T-helper 1 cell treated with Interleukin-12 subunit alpha and Interleukin-12 subunit beta and Interleukin-4 antibody, amounts not matched to agents 30 ng/mL and 1 ng/mL, for 36 hours (primary cell): ENCODE results near the gene CD44. TPM values are rescaled to one million over a fixed set of nuclear protein-coding genes. Genes with fewer than 3 reads are reported as not detected.
"Not testable (repeated sequence)": the region's sequence is repeated elsewhere in the genome, so short reads cannot be mapped to it uniquely, and the experiment has no call there.

ENCODE experiments used
- intact Hi-C: fragments of 100-400 bp; cut with micrococcal nuclease; formaldehyde crosslinking; loops from one replicate; pipeline ENCODE4 v1.15.1; 2024
- total RNA-seq: library from RNA; stranded (reverse); gene quantifications from 2 replicates; pipeline ENCODE4 v1.2.3, GENCODE V29; 2022

CD44 gene
- total RNA-seq, 1 donor from 2014 or later = 356 TPM

- intact Hi-C loops = loop anchor here (10.0 kb wide), 1 partner anchor 284 kb away; no protein-coding TSS in a partner anchor
Observed at GRCh38 chr11:35200811-35201341, 61.9 kb downstream of the CD44 start.

GRCh38 chr11:35204614-35205013 lies 65.6 kb downstream of the CD44 start:
- intact Hi-C loops = loop anchor here (10.0 kb wide), 1 partner anchor 280 kb away; no protein-coding TSS in a partner anchor

GRCh38 chr11:35206616-35207015 lies 67.6 kb downstream of the CD44 start:
- intact Hi-C loops = loop anchor here (10.0 kb wide), 1 partner anchor 278 kb away; no protein-coding TSS in a partner anchor

GRCh38 chr11:35207471-35208403 lies 68.8 kb downstream of the CD44 start:
- intact Hi-C loops = loop anchor here (10.0 kb wide), 1 partner anchor 277 kb away; no protein-coding TSS in a partner anchor

GRCh38 chr11:35208795-35209194 lies 69.8 kb downstream of the CD44 start:
- intact Hi-C loops = loop anchor here (10.0 kb wide), 1 partner anchor 276 kb away; no protein-coding TSS in a partner anchor

- intact Hi-C loops = no loop called here
Observed at GRCh38 chr11:35210876-35211546, 72.0 kb downstream of the CD44 start.

GRCh38 chr11:35211952-35212351 lies 73.0 kb downstream of the CD44 start:
- intact Hi-C loops = no loop called here

GRCh38 chr11:35214226-35214770 lies 75.3 kb downstream of the CD44 start:
- intact Hi-C loops = no loop called here

- intact Hi-C loops = no loop called here
Observed at GRCh38 chr11:35214792-35215193, 75.8 kb downstream of the CD44 start.

- intact Hi-C loops = loop anchor here (2.0 kb wide), 1 partner anchor 39 kb away; no protein-coding TSS in a partner anchor
Observed at GRCh38 chr11:35215945-35216344, 77.0 kb downstream of the CD44 start.

GRCh38 chr11:35216962-35217678 lies 78.1 kb downstream of the CD44 start:
- intact Hi-C loops = loop anchor here (2.0 kb wide), 1 partner anchor 40 kb away; no protein-coding TSS in a partner anchor

GRCh38 chr11:35218956-35219355 lies 80.0 kb downstream of the CD44 start:
- intact Hi-C loops = no loop called here

GRCh38 chr11:35223371-35223796 lies 84.4 kb downstream of the CD44 start:
- intact Hi-C loops = no loop called here

- intact Hi-C loops = no loop called here
Observed at GRCh38 chr11:35223991-35224390, 85.0 kb downstream of the CD44 start.

- intact Hi-C loops = no loop called here
Observed at GRCh38 chr11:35225946-35226520, 87.1 kb downstream of the CD44 start.

GRCh38 chr11:35226756-35227155 lies 87.8 kb downstream of the CD44 start:
- intact Hi-C loops = not testable (repeated sequence)

GRCh38 chr11:35227576-35228327 lies 88.8 kb downstream of the CD44 start:
- intact Hi-C loops = no loop called here

GRCh38 chr11:35228328-35228725 lies 89.4 kb downstream of the CD44 start:
- intact Hi-C loops = no loop called here

GRCh38 chr11:35230388-35230787 lies 91.4 kb downstream of the CD44 start:
- intact Hi-C loops = no loop called here
